ENCODE data around the gene KHSRP.

KHSRP gene

DNA sequence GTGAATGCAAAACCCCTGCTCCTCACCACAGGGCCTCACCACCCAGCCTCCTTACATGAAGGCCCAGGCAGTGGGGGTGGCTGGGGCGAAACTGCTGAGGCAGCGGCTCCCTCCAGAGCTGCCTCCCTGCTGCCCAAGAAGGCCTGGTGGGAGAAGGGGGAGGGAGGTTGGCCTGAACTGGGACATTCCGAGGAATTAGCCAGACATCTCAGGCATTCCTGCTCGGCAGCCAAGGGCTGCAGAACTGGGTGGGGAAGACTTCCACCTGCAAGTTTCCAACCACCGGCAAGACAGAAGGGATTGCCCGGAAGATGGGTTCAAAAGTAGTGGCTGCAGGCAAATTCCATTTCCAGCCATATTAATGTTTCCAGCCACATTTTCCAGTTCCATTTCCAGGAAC is 46.6 kb downstream of the KHSRP start:
- peaks cover 85% of the 10 kb centered on the region for H3K36me3 ChIP-seq
- H3K27ac ChIP-seq, result no peak overlapping the region
- no peak for TF ChIP-seq Cebpa-rat (IDR thresholded peaks at IDR 0.05)
- peaks cover 16% of the 10 kb centered on the region; the same call in 1 of the 2 replicates for H4K20me1 ChIP-seq
- no peaks in the 10 kb centered on the region for H3K27me3 ChIP-seq
- H3K4me3 ChIP-seq, result no peak overlapping the region
- H3K4me2 ChIP-seq, result no peak overlapping the region
- H3K4me1 ChIP-seq, result peaks cover 8% of the 10 kb centered on the region
- H3K9me3 ChIP-seq, result no peaks in the 10 kb centered on the region; the same call in 1 of the 2 replicates
- no peak overlapping the region for H3K9ac ChIP-seq

DNA sequence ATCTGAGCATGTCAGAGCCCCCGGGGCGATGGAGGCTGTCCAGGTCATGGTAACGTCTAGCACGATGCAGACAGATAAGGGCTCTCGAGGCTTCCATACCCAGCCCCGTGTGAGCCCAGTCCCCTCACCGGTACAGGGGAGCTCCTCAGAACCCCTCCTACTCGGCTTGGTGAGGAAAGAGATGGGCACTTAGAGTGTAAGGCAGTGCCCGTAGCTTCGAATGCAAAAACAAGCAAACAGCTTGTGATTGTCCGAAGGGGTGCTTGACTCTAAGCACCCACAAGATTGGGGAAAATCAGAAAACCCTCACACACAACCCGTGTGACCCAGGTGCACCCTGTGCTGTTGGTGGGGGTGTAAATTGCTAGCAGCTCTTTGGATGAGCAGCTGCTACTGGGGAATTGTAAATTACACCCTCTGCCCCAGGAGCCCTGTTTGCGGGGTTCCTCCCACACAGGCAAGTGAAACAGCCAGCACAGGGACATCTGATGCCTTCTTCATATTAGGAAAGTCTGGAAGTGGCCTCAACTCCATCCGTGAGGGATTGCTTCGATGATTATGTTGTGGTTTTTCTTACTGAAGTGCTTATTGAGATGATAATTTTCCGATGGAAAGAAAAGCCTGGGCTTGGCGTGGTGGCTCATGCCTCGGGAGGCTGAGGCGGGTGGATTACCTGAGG is 48.0 kb downstream of the KHSRP start:
- Histone ChIP-seq H4K20me1 (peaks cover 16% of the 10 kb centered on the region; the same call in 1 of the 2 replicates), H3K27ac (no peak overlapping the region), H3K4me2 (no peak overlapping the region), H3K9me3 (no peaks in the 10 kb centered on the region; the same call in 1 of the 2 replicates), H3K36me3 (peaks cover 71% of the 10 kb centered on the region), H3K9ac (no peak overlapping the region), H3K27me3 (no peaks in the 10 kb centered on the region), H3K4me3 (no peak overlapping the region), H3K4me1 (peaks cover 14% of the 10 kb centered on the region)
- TF ChIP-seq Cebpa-rat (IDR thresholded peaks at IDR 0.05), result no peak

- Histone ChIP-seq H3K36me3 (peaks cover 60% of the 10 kb centered on the region), H3K4me2 (no peak within 1 kb of the TSS), H4K20me1 (peaks cover 10% of the 10 kb centered on the region; the same call in 1 of the 2 replicates), H3K9ac (no peak within 1 kb of the TSS), H3K27ac (no peak within 1 kb of the TSS), H3K4me1 (peaks cover 14% of the 10 kb centered on the region), H3K4me3 (no peak within 1 kb of the TSS), H3K9me3 (no peaks in the 10 kb centered on the region; the same call in 1 of the 2 replicates), H3K27me3 (no peaks in the 10 kb centered on the region)
- TF ChIP-seq Cebpa-rat (IDR thresholded peaks at IDR 0.05), result no peak
Measured at GRCh38 chr19:6375411-6376010, 49.1 kb downstream of the KHSRP start, which contains the start of gene PSPN. Gene PSPN (minus strand): TSS chr19:6375933. CDS start chr19:6375849, 84 bp downstream.

DNA sequence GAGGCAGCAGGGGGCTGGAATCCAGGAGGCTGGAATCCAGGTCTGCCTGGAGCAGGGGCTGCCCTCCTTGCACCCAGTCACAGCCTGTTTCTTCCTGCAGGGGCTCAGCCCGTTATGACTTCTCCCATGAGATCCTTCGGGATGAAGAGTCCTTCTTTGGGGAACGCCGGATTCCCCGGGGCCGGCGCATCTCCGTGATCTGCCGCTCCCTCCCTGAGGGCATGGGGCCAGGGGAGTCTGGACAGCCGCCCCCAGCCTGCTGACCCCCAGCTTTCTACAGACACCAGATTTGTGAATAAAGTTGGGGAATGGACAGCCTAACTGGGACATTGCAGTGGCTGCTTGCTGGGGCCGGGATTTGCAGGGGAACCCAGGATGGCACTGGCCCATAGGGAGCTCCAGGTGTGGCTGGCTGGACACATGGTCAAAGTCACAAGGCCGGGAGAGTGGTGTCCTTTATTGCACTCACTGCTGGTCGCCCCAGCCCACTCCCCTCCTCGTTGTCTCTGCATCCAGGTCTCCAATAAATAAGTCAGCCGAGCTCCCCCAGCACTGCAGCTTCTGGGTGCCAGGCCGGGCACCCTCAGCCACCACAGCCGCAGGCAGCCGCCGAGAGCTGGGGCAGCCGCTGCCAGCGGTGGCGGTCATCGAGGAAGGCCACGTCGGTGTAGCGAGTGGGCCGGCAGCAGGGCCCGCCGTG is 49.8 kb downstream of the KHSRP start:
- Histone ChIP-seq H3K27me3 (no peaks in the 10 kb centered on the region), H3K36me3 (peaks cover 54% of the 10 kb centered on the region), H3K4me2 (no peak overlapping the region), H3K27ac (no peak overlapping the region), H3K4me1 (peaks cover 14% of the 10 kb centered on the region), H3K4me3 (no peak overlapping the region), H3K9me3 (no peaks in the 10 kb centered on the region; the same call in 1 of the 2 replicates), H3K9ac (no peak overlapping the region), H4K20me1 (peaks cover 9% of the 10 kb centered on the region; the same call in 1 of the 2 replicates)
- TF ChIP-seq Cebpa-rat (IDR thresholded peaks at IDR 0.05), result no peak

DNA sequence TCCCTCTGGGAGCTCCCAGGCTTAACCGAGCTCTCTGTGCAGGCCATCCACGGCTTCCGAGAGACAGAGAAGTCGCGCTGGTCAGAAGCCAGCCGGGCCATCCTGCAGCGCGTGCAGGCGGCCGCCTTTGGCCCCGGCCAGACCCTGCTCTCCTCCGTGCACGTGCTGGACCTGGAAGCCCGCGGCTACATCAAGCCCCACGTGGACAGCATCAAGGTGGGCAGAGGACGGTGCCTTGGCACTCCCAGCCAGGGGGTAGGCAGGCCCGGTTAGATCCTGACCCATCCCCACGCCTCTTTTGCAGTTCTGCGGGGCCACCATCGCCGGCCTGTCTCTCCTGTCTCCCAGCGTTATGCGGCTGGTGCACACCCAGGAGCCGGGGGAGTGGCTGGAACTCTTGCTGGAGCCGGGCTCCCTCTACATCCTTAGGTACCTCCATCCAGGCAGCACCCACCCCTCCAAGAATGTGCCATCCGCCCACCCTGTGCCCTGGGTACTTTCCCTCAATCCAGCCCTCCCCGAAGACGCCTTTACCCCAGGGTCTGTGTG is 50.4 kb downstream of the KHSRP start:
- H3K4me2 ChIP-seq, result peak overlapping the region; percentile 89
- H3K27ac ChIP-seq, result peak overlapping the region; percentile 41
- H4K20me1 ChIP-seq, result peaks cover 9% of the 10 kb centered on the region; the same call in 1 of the 2 replicates
- no peaks in the 10 kb centered on the region for H3K27me3 ChIP-seq
- H3K9me3 ChIP-seq, result no peaks in the 10 kb centered on the region
- peaks cover 52% of the 10 kb centered on the region for H3K36me3 ChIP-seq
- peaks cover 14% of the 10 kb centered on the region for H3K4me1 ChIP-seq
- no peak for TF ChIP-seq Cebpa-rat (IDR thresholded peaks at IDR 0.05)
- peak overlapping the region; percentile 65; the same call in 1 of the 2 replicates for H3K9ac ChIP-seq
- peak overlapping the region; percentile 63 for H3K4me3 ChIP-seq

- H3K9ac ChIP-seq, result peak overlapping the region; percentile 65; the same call in 1 of the 2 replicates
- peaks cover 14% of the 10 kb centered on the region for H3K4me1 ChIP-seq
- peaks cover 52% of the 10 kb centered on the region for H3K36me3 ChIP-seq
- peaks cover 9% of the 10 kb centered on the region; the same call in 1 of the 2 replicates for H4K20me1 ChIP-seq
- H3K27ac ChIP-seq, result peak overlapping the region; percentile 41
- no peak for TF ChIP-seq Cebpa-rat (IDR thresholded peaks at IDR 0.05)
- peak overlapping the region; percentile 63 for H3K4me3 ChIP-seq
- no peaks in the 10 kb centered on the region for H3K9me3 ChIP-seq
- peak overlapping the region; percentile 89 for H3K4me2 ChIP-seq
- no peaks in the 10 kb centered on the region for H3K27me3 ChIP-seq
Measured at GRCh38 chr19:6373813-6374108, 50.9 kb downstream of the KHSRP start.

- H3K4me3 ChIP-seq, result peak overlapping the region; percentile 83
- TF ChIP-seq Cebpa-rat (IDR thresholded peaks at IDR 0.05), result no peak
- H3K9ac ChIP-seq, result peak overlapping the region; percentile 88
- peak overlapping the region; percentile 86 for H3K27ac ChIP-seq
- peaks cover 14% of the 10 kb centered on the region for H3K4me1 ChIP-seq
- no peaks in the 10 kb centered on the region for H3K9me3 ChIP-seq
- no peaks in the 10 kb centered on the region for H3K27me3 ChIP-seq
- H3K36me3 ChIP-seq, result peaks cover 52% of the 10 kb centered on the region
- H4K20me1 ChIP-seq, result peaks cover 9% of the 10 kb centered on the region; the same call in 1 of the 2 replicates
- H3K4me2 ChIP-seq, result peak overlapping the region; percentile 89
Measured at GRCh38 chr19:6373096-6373812, 51.4 kb downstream of the KHSRP start.

DNA sequence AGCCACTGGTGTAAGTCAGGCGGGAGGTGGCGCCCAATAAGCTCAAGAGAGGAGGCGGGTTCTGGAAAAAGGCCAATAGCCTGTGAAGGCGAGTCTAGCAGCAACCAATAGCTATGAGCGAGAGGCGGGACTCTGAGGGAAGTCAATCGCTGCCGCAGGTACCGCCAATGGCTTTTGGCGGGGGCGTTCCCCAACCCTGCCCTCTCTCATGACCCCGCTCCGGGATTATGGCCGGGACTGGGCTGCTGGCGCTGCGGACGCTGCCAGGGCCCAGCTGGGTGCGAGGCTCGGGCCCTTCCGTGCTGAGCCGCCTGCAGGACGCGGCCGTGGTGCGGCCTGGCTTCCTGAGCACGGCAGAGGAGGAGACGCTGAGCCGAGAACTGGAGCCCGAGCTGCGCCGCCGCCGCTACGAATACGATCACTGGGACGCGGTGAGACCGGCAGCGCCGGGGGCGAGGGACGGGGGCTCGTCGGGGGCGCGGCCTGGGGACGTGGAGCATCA is 52.0 kb downstream of the KHSRP start, which contains the start of gene ALKBH7:
ALKBH7 (plus strand) TSS at position 201 of the 502 bp plus-strand sequence; CDS start at position 228, 27 bp downstream.
- TF ChIP-seq Cebpa-rat (IDR thresholded peaks at IDR 0.05), result no peak
- Histone ChIP-seq H3K27ac (peak within 1 kb of the TSS; percentile 86), H3K4me3 (peak within 1 kb of the TSS; percentile 83), H3K36me3 (peaks cover 52% of the 10 kb centered on the region), H4K20me1 (peaks cover 9% of the 10 kb centered on the region; the same call in 1 of the 2 replicates), H3K4me2 (peak within 1 kb of the TSS; percentile 89), H3K27me3 (no peaks in the 10 kb centered on the region), H3K9ac (peak within 1 kb of the TSS; percentile 88), H3K9me3 (no peaks in the 10 kb centered on the region), H3K4me1 (peaks cover 14% of the 10 kb centered on the region)

GRCh38 chr19:6364353-6364752 is 60.3 kb downstream of the KHSRP start:
- Histone ChIP-seq H3K9ac (no peak overlapping the region), H3K36me3 (peaks cover 61% of the 10 kb centered on the region), H3K4me3 (no peak overlapping the region), H4K20me1 (0 out of 2 replicates have a peak, but pooled peaks cover 4% of the 10 kb centered on the region), H3K4me2 (no peak overlapping the region), H3K27ac (no peak overlapping the region), H3K4me1 (peaks cover 15% of the 10 kb centered on the region), H3K27me3 (no peaks in the 10 kb centered on the region), H3K9me3 (no peaks in the 10 kb centered on the region)
- TF ChIP-seq Cebpa-rat (IDR thresholded peaks at IDR 0.05), result no peak

All from BLaER1 (cell line).